ENCODE results near the gene ANKRD63. TPM values are rescaled to one million over a fixed set of nuclear protein-coding genes. Genes with fewer than 3 reads are reported as not detected.

ANKRD63 gene
- total RNA-seq, 2 experiments from 2014 or later: 0.37 TPM; not detected in 1

GRCh38 chr15:40303576-40303975 lies 20.7 kb upstream of the ANKRD63 start:
- Mint-ChIP-seq H3K36me3 (ENCODE audit: low read depth) (peaks cover 51% of the 10 kb centered on the region), H3K9me3 (ENCODE audit: insufficient read depth) (no peaks in the 10 kb centered on the region), H3K4me1 (ENCODE audit: low read depth) (peaks cover 22% of the 10 kb centered on the region), H3K4me3 (no peak overlapping the region), H3K27ac (no peak overlapping the region), H3K27me3 (ENCODE audit: low read depth) (no peaks in the 10 kb centered on the region)
- ChIA-PET CTCF (interaction anchor here (0.9 to 21.9 kb wide), 4 partner anchors 17 to 27 kb away, joined by 3 to 559 read pairs (median 4); partner anchors contain the start of genes ANKRD63 and INAFM2), POLR2A (interaction anchor here (1.0 kb wide), 1 partner anchor 18 kb away, joined by 3 read pairs; no protein-coding TSS in a partner anchor)
- DNase-seq (no peak), ATAC-seq (no peak)

- DNase-seq (no peak), ATAC-seq (no peak)
- H3K4me3 Mint-ChIP-seq: no peak overlapping the region
- peaks cover 19% of the 10 kb centered on the region for H3K4me1 Mint-ChIP-seq (ENCODE audit: low read depth)
- ChIA-PET POLR2A (interaction anchor here (0.7 to 1.0 kb wide), 2 partner anchors 18 to 240 kb away, joined by 3 read pairs; no protein-coding TSS in a partner anchor), CTCF (interaction anchor here (0.9 to 21.9 kb wide), 4 partner anchors 17 to 27 kb away, joined by 3 to 559 read pairs (median 4); partner anchors contain the start of genes ANKRD63 and INAFM2)
- no peak overlapping the region for H3K27ac Mint-ChIP-seq
- H3K36me3 Mint-ChIP-seq (ENCODE audit: low read depth): peaks cover 52% of the 10 kb centered on the region
- no peaks in the 10 kb centered on the region for H3K9me3 Mint-ChIP-seq (ENCODE audit: insufficient read depth)
- no peaks in the 10 kb centered on the region for H3K27me3 Mint-ChIP-seq (ENCODE audit: low read depth)
Measured at GRCh38 chr15:40302981-40303380, 20.1 kb upstream of the ANKRD63 start.

GRCh38 chr15:40302288-40302886 lies 19.5 kb upstream of the ANKRD63 start:
- H3K4me3 Mint-ChIP-seq: no peak overlapping the region
- no peak overlapping the region for H3K27ac Mint-ChIP-seq
- DNase-seq: no peak
- ChIA-PET CTCF (interaction anchor here (0.9 to 21.9 kb wide), 3 partner anchors 18 to 26 kb away, joined by 4 to 559 read pairs (median 4); partner anchors contain the start of gene ANKRD63), POLR2A (interaction anchor here (0.7 kb wide), 1 partner anchor 240 kb away, joined by 3 read pairs; no protein-coding TSS in a partner anchor)
- no peak for ATAC-seq
- no peaks in the 10 kb centered on the region for H3K9me3 Mint-ChIP-seq (ENCODE audit: insufficient read depth)
- H3K36me3 Mint-ChIP-seq (ENCODE audit: low read depth): peaks cover 55% of the 10 kb centered on the region
- no peaks in the 10 kb centered on the region for H3K27me3 Mint-ChIP-seq (ENCODE audit: low read depth)
- H3K4me1 Mint-ChIP-seq (ENCODE audit: low read depth): peaks cover 19% of the 10 kb centered on the region

GRCh38 chr15:40301467-40302179 lies 18.8 kb upstream of the ANKRD63 start:
- Mint-ChIP-seq H3K4me3 (no peak overlapping the region), H3K9me3 (ENCODE audit: insufficient read depth) (no peaks in the 10 kb centered on the region), H3K36me3 (ENCODE audit: low read depth) (peaks cover 56% of the 10 kb centered on the region), H3K4me1 (ENCODE audit: low read depth) (peaks cover 18% of the 10 kb centered on the region), H3K27ac (no peak overlapping the region), H3K27me3 (ENCODE audit: low read depth) (no peaks in the 10 kb centered on the region)
- POLR2A ChIA-PET: no interaction called here
- CTCF ChIA-PET: interaction anchor here (1.3 to 21.9 kb wide), 3 partner anchors 8 to 25 kb away, joined by 4 to 559 read pairs (median 5); no protein-coding TSS in a partner anchor
- DNase-seq: no peak
- no peak for ATAC-seq

- DNase-seq (no peak), ATAC-seq (no peak)
- no peaks in the 10 kb centered on the region for H3K27me3 Mint-ChIP-seq (ENCODE audit: low read depth)
- no peaks in the 10 kb centered on the region for H3K9me3 Mint-ChIP-seq (ENCODE audit: insufficient read depth)
- H3K36me3 Mint-ChIP-seq (ENCODE audit: low read depth): peaks cover 52% of the 10 kb centered on the region
- ChIA-PET POLR2A (no interaction called here), CTCF (interaction anchor here (1.3 to 1.4 kb wide), 2 partner anchors 9 to 22 kb away, joined by 4 to 5 read pairs; no protein-coding TSS in a partner anchor)
- no peak overlapping the region for H3K4me3 Mint-ChIP-seq
- no peak overlapping the region for H3K27ac Mint-ChIP-seq
- H3K4me1 Mint-ChIP-seq (ENCODE audit: low read depth): peaks cover 9% of the 10 kb centered on the region
Measured at GRCh38 chr15:40300771-40301170, 17.9 kb upstream of the ANKRD63 start.

GRCh38 chr15:40300367-40300766 lies 17.5 kb upstream of the ANKRD63 start:
- peaks cover 8% of the 10 kb centered on the region for H3K4me1 Mint-ChIP-seq (ENCODE audit: low read depth)
- DNase-seq: no peak
- no peak overlapping the region for H3K4me3 Mint-ChIP-seq
- no peaks in the 10 kb centered on the region for H3K9me3 Mint-ChIP-seq (ENCODE audit: insufficient read depth)
- H3K27ac Mint-ChIP-seq: no peak overlapping the region
- peaks cover 52% of the 10 kb centered on the region for H3K36me3 Mint-ChIP-seq (ENCODE audit: low read depth)
- H3K27me3 Mint-ChIP-seq (ENCODE audit: low read depth): no peaks in the 10 kb centered on the region
- CTCF ChIA-PET: interaction anchor here (1.3 to 1.4 kb wide), 2 partner anchors 9 to 21 kb away, joined by 4 to 5 read pairs; no protein-coding TSS in a partner anchor
- ATAC-seq: no peak
- POLR2A ChIA-PET: no interaction called here

- POLR2A ChIA-PET: no interaction called here
- CTCF ChIA-PET: interaction anchor here (1.0 to 1.3 kb wide), 3 partner anchors 9 to 23 kb away, joined by 3 to 5 read pairs (median 3); no protein-coding TSS in a partner anchor
- DNase-seq (no peak), ATAC-seq (no peak)
- no peaks in the 10 kb centered on the region for H3K4me1 Mint-ChIP-seq (ENCODE audit: low read depth)
- H3K36me3 Mint-ChIP-seq (ENCODE audit: low read depth): peaks cover 46% of the 10 kb centered on the region
- no peaks in the 10 kb centered on the region for H3K27me3 Mint-ChIP-seq (ENCODE audit: low read depth)
- no peaks in the 10 kb centered on the region for H3K9me3 Mint-ChIP-seq (ENCODE audit: insufficient read depth)
- H3K27ac Mint-ChIP-seq: no peak overlapping the region
- H3K4me3 Mint-ChIP-seq: no peak overlapping the region
Measured at GRCh38 chr15:40298216-40298935, 15.5 kb upstream of the ANKRD63 start.

- no peak for DNase-seq
- no peak for ATAC-seq
- Mint-ChIP-seq H3K9me3 (ENCODE audit: insufficient read depth) (no peaks in the 10 kb centered on the region), H3K4me3 (no peak overlapping the region), H3K27me3 (ENCODE audit: low read depth) (no peaks in the 10 kb centered on the region), H3K27ac (no peak overlapping the region), H3K4me1 (ENCODE audit: low read depth) (no peaks in the 10 kb centered on the region), H3K36me3 (ENCODE audit: low read depth) (peaks cover 37% of the 10 kb centered on the region)
- ChIA-PET POLR2A (no interaction called here), CTCF (interaction anchor here (1.0 to 1.4 kb wide), 4 partner anchors 10 to 23 kb away, joined by 3 to 5 read pairs (median 4); no protein-coding TSS in a partner anchor)
Measured at GRCh38 chr15:40297356-40297755, 14.5 kb upstream of the ANKRD63 start.

- CTCF ChIA-PET: interaction anchor here (1.0 to 1.4 kb wide), 4 partner anchors 11 to 23 kb away, joined by 3 to 5 read pairs (median 4); partner anchors contain the start of gene PLCB2
Measured at GRCh38 chr15:40296561-40297230, 13.8 kb upstream of the ANKRD63 start.

GRCh38 chr15:40295877-40296560 lies 13.2 kb upstream of the ANKRD63 start:
- Mint-ChIP-seq H3K4me3 (no peak overlapping the region), H3K4me1 (ENCODE audit: low read depth) (no peaks in the 10 kb centered on the region), H3K27ac (no peak overlapping the region), H3K9me3 (ENCODE audit: insufficient read depth) (no peaks in the 10 kb centered on the region), H3K27me3 (ENCODE audit: low read depth) (no peaks in the 10 kb centered on the region), H3K36me3 (ENCODE audit: low read depth) (peaks cover 30% of the 10 kb centered on the region)
- CTCF ChIA-PET: interaction anchor here (1.0 to 1.4 kb wide), 4 partner anchors 11 to 22 kb away, joined by 3 to 5 read pairs (median 4); partner anchors contain the start of gene PLCB2
- DNase-seq (no peak), ATAC-seq (no peak)
- POLR2A ChIA-PET: interaction anchor here (1.3 kb wide), 1 partner anchor 12 kb away, joined by 6 read pairs; the partner anchor contains the start of gene PLCB2

More at GRCh38 chr15:40296561-40297230, 13.8 kb upstream of the ANKRD63 start:
- no peak overlapping the region for H3K27ac Mint-ChIP-seq
- ATAC-seq (no peak), DNase-seq (no peak)
- H3K36me3 Mint-ChIP-seq (ENCODE audit: low read depth): peaks cover 35% of the 10 kb centered on the region
- no peaks in the 10 kb centered on the region for H3K27me3 Mint-ChIP-seq (ENCODE audit: low read depth)
- no peaks in the 10 kb centered on the region for H3K4me1 Mint-ChIP-seq (ENCODE audit: low read depth)
- POLR2A ChIA-PET: interaction anchor here (1.3 kb wide), 1 partner anchor 11 kb away, joined by 6 read pairs; the partner anchor contains the start of gene PLCB2
- no peaks in the 10 kb centered on the region for H3K9me3 Mint-ChIP-seq (ENCODE audit: insufficient read depth)
- H3K4me3 Mint-ChIP-seq: no peak overlapping the region
